Activated CD8-positive, alpha-beta T cell treated with anti-CD3 and anti-CD28 coated beads for 36 hours (primary cell): Measurements from ENCODE around the gene MICB. TPM values are rescaled to one million over a fixed set of nuclear protein-coding genes. Genes with fewer than 3 reads are reported as not detected.
A peak's percentile ranks its signal among the peaks of the same experiment; 100 is the strongest.

ENCODE experiments used
- ATAC-seq: fragments of 200-7000 bp; cut with Tn5 transposase; one replicate; pipeline ENCODE4 v1.10.0; 2021; ENCODE audit warnings: mild to moderate bottlenecking, moderate library complexity
- CTCF ChIA-PET: fragments of 350-600 bp; sonication (Branson Sonifier 250); formaldehyde crosslinking; loops from one replicate; lab custom pipeline; 2021; ENCODE audit warnings: antibody characterized with exemption; lab: Charles Lee
- POLR2A ChIA-PET: fragments of 350-600 bp; sonication (Branson Sonifier 250); formaldehyde crosslinking; loops from one replicate; lab custom pipeline; 2021; ENCODE audit warnings: antibody characterized with exemption; lab: Charles Lee
- DNase-seq: peaks from one replicate; pipeline ENCODE4 v3.0.0-alpha.2; 2020
- H3K27ac Mint-ChIP-seq: one replicate; pipeline ENCODE4 v1.8.0; 2021; ENCODE audit warnings: mild to moderate bottlenecking, mixed read lengths
- H3K27me3 Mint-ChIP-seq: one replicate; pipeline ENCODE4 v1.8.0; 2021; ENCODE audit warnings: mixed read lengths
- H3K36me3 Mint-ChIP-seq: one replicate; pipeline ENCODE4 v1.8.0; 2021; ENCODE audit warnings: low read depth, mixed read lengths
- H3K4me1 Mint-ChIP-seq: one replicate; pipeline ENCODE4 v1.8.0; 2021; ENCODE audit warnings: low read depth, mixed read lengths
- H3K4me3 Mint-ChIP-seq: one replicate; pipeline ENCODE4 v1.8.0; 2021; ENCODE audit warnings: mild to moderate bottlenecking, moderate library complexity, mixed read lengths
- H3K9me3 Mint-ChIP-seq: one replicate; pipeline ENCODE4 v1.8.0; 2021; ENCODE audit warnings: mixed read lengths
- intact Hi-C: fragments of 100-400 bp; cut with micrococcal nuclease; formaldehyde crosslinking; loops from one replicate; pipeline ENCODE4 v1.10.0; 2022
- total RNA-seq, 2 experiments: library from RNA; stranded (reverse); gene quantifications; one replicate each; pipeline ENCODE4 v1.2.3, GENCODE V29; 2021
- TF ChIP-seq, protein P1 (sequence below): fragments of 200-600 bp; IDR thresholded peaks from one replicate; pipeline ENCODE4 v1.8.0; 2022; ENCODE audit warnings: antibody characterized with exemption, mild to moderate bottlenecking

Gene MICB
- total RNA-seq, 2 experiments from 2014 or later: 17.0 to 17.7 TPM

DNA sequence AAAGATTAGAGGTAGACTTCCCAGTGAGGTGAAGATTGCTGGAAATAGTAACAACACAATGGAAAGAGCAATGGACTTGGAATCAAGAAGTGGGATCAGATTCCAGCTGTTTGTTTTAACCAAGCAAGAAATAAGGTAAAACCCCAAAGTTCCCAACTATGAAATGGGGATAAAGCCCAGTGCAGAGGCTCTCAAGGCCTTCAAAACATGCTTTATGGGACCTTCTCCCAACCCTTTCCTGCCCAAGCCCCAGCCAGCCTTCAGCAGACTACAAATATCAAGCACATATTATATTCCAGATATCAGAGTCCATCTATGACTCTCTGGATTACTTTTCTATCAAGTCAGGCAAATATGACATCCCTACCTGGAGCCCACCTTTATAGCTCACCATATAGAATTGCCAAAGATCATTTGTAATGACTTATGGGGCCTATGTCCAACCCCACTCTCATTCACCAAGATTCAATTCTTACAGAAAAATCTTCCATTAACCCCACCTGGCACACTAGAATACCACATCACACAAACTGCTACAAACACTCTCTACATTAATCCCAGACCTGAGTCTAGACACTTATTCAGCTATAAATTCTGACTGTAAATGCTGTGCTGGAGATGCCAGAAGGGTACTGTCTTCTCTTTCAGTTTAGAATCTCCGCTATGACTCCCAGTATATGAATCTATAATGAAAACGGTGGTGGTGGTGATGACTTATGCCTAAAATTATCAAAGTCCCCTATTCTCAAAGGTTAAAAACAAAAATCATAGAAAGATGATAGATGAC lies 37.8 kb downstream of the MICB start:
- CTCF ChIA-PET: interaction anchor here (1.1 to 56.2 kb wide), 3 partner anchors 11 to 56 kb away, joined by 3 to 2542 read pairs (median 4); partner anchors contain the start of genes LST1, LTB, NCR3 and TNF
- H3K27ac Mint-ChIP-seq: peak overlapping the region; percentile 14

DNA sequence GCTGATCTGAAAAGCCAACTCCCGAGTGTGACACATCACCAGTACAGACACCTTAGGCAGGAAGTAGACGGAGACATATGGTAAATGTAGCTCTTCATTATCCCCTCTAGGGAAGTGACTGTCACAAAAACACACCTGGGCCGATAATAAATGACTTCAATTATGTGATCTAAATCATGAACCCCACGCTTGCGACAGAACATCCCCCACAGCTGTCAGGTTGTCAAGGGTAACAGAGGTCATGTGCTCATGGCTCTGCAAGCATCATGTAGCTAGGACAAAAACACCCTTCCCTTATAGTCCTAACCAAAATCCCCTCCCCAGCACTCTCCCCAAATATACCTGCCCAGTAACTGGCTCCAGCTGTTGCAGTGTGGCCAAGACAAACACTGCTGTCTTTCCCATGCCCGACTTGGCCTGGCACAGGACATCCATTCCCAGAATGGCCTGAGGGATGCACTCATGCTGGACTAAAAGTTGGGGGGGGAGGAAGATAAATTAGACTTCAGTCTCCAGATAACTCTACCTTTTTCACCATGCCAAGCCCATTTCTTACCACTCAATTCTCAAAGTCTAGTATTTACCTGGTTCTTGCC lies 41.0 kb downstream of the MICB start:
- Mint-ChIP-seq H3K36me3 (peaks cover 70% of the 10 kb centered on the region), H3K4me1 (peaks cover 52% of the 10 kb centered on the region), H3K27me3 (no peaks in the 10 kb centered on the region), H3K9me3 (no peaks in the 10 kb centered on the region), H3K4me3 (peak overlapping the region; percentile 81), H3K27ac (peak overlapping the region; percentile 95)
- ChIA-PET POLR2A (interaction anchor here (0.6 to 6.0 kb wide), 12 partner anchors 9 to 113 kb away, joined by 3 to 97 read pairs (median 4); partner anchors contain the start of genes LTB, MCCD1, PRRC2A and TNF), CTCF (interaction anchor here (1.3 to 56.2 kb wide), 3 partner anchors 44 to 53 kb away, joined by 6 to 2542 read pairs (median 12); partner anchors contain the start of genes LST1, LTB, NCR3 and TNF)
- TF ChIP-seq, protein P1, sequence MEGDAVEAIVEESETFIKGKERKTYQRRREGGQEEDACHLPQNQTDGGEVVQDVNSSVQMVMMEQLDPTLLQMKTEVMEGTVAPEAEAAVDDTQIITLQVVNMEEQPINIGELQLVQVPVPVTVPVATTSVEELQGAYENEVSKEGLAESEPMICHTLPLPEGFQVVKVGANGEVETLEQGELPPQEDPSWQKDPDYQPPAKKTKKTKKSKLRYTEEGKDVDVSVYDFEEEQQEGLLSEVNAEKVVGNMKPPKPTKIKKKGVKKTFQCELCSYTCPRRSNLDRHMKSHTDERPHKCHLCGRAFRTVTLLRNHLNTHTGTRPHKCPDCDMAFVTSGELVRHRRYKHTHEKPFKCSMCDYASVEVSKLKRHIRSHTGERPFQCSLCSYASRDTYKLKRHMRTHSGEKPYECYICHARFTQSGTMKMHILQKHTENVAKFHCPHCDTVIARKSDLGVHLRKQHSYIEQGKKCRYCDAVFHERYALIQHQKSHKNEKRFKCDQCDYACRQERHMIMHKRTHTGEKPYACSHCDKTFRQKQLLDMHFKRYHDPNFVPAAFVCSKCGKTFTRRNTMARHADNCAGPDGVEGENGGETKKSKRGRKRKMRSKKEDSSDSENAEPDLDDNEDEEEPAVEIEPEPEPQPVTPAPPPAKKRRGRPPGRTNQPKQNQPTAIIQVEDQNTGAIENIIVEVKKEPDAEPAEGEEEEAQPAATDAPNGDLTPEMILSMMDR: no peak
- intact Hi-C loops: no loop called here
- DNase-seq (peak; percentile 29), ATAC-seq (no peak)

More for the DNA sequence above, 37.8 kb downstream of the MICB start:
- ATAC-seq (no peak), DNase-seq (no peak)
- Mint-ChIP-seq H3K4me3 (no peak overlapping the region), H3K9me3 (no peaks in the 10 kb centered on the region), H3K36me3 (peaks cover 87% of the 10 kb centered on the region), H3K4me1 (peaks cover 58% of the 10 kb centered on the region), H3K27me3 (no peaks in the 10 kb centered on the region)
- intact Hi-C loops: no loop called here
- TF ChIP-seq, protein P1: no peak
- POLR2A ChIA-PET: interaction anchor here (0.8 to 2.1 kb wide), 5 partner anchors 19 to 89 kb away, joined by 3 to 11 read pairs (median 7); partner anchors contain the start of gene MICB

DNA sequence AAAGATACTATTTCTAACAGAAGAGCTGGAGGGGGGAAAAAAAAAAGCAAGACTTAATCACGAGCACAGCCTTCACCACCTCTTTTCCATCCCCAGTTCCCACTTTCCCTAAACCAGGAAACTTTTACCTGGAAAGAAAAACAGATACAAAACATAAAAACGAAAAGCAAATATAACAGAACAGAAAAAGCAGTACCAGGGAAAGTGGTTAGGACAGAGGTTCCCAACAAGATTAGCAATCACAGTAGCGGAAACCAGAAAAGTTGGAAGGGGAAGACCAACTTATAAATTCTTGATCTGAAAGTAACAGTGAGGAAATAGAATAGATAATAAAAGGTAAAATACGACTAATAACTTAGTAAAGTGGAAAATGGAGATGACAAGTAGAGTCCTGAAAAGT lies 42.7 kb downstream of the MICB start:
- Mint-ChIP-seq H3K27me3 (no peaks in the 10 kb centered on the region), H3K27ac (peak overlapping the region; percentile 95), H3K9me3 (no peaks in the 10 kb centered on the region), H3K36me3 (peaks cover 53% of the 10 kb centered on the region), H3K4me1 (peaks cover 43% of the 10 kb centered on the region), H3K4me3 (peak overlapping the region; percentile 81)
- POLR2A ChIA-PET: interaction anchor here (0.8 to 6.0 kb wide), 24 partner anchors 9 to 1313 kb away, joined by 3 to 97 read pairs (median 6); partner anchors contain the start of genes C6orf47, DXO, GPANK1 and LSM2
- CTCF ChIA-PET: interaction anchor here (1.2 to 56.2 kb wide), 6 partner anchors 10 to 82 kb away, joined by 5 to 2542 read pairs (median 12); partner anchors contain the start of genes LST1, LTB, NCR3 and TNF
- DNase-seq (no peak), ATAC-seq (no peak)
- intact Hi-C loops: loop anchor here (2.0 to 10.0 kb wide), 3 partner anchors 48 to 194 kb away; partner anchors contain the start of genes C6orf47, CLIC1, CSNK2B and GPANK1
- TF ChIP-seq, protein P1: no peak

DNA sequence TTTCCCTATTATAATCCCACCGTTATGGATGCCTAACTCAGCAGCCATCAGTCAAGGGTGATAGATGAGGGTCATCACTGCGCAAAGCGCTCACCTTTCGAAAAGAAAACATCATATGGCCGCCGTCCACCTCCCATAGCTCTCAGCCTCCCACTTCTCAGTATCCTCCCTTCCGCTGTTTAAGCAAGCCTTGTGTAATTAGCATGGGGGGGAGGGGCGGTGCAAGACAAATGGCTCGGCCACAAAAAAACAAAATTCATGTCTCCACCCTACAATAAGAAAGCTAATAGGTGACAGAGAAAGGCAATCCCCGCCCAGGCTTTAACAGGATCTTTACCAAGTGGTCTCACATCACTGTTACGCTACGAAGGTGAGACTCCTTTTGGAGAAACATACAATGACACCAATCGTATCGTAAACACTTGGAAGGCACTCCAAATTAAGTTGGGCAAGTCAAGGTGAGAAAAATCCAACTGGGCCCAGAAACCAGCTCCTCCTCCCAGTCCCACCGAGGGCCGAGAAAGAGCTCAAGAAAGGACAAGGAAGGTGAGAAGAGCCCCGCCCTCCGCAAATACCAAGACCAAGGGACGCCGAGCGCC lies 43.2 kb downstream of the MICB start:
- Mint-ChIP-seq H3K9me3 (no peaks in the 10 kb centered on the region), H3K27ac (peak overlapping the region; percentile 95), H3K4me3 (peak overlapping the region; percentile 81), H3K27me3 (no peaks in the 10 kb centered on the region), H3K36me3 (peaks cover 48% of the 10 kb centered on the region), H3K4me1 (peaks cover 43% of the 10 kb centered on the region)
- ChIA-PET POLR2A (interaction anchor here (0.6 to 6.0 kb wide), 47 partner anchors 10 to 1312 kb away, joined by 3 to 97 read pairs (median 4); partner anchors contain the start of genes AIF1, C6orf47, CSNK2B and DXO), CTCF (interaction anchor here (1.0 to 56.2 kb wide), 8 partner anchors 9 to 141 kb away, joined by 5 to 2542 read pairs (median 6); partner anchors contain the start of genes LST1, LTB, NCR3 and TNF)
- ATAC-seq: peak; percentile 29
- TF ChIP-seq, protein P1: no peak
- intact Hi-C loops: loop anchor here (2.0 to 10.0 kb wide), 3 partner anchors 48 to 194 kb away; partner anchors contain the start of genes C6orf47, CLIC1, CSNK2B and GPANK1
- peak; percentile 81 for DNase-seq
